Measurements from ENCODE around the gene COL6A5.

DNA sequence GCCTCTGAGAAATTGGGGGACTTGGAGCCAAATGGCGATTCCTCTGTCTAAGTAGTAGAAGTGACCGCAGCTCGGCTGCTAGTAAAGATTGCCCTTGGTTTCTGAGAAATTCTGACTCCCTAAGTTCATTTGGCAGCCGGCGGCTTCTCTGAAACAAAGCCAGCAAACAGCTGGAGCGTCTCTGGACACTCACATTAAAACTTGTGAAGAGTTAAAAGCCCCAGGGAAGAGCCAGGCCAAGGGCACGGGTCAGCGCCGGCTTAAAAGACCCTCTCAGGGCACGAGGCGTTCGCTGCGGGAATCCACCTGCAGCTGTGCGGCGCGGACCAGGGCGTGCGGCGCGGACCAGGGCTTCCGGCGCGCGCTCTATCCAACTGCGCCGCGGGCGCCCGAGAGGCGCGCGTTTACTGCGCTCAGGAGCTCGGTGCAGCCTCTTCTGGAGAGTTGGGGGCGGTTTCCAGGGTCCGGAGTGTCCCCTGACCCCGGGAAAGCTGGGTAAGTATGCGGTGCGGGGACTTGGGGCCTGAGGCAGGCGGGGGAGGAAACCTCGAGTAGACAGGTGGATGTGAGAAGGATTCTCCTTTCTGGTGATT lies at the start of gene COL6A5:
- 0 out of 2 replicates have a peak, but pooled peaks have one; percentile 27 for TF ChIP-seq ETV5 (CRISPR knock-in tag; IDR thresholded peaks at IDR 0.05; ENCODE audit: low read depth)
- no peak for TF ChIP-seq MLX (CRISPR knock-in tag; conservative IDR thresholded peaks at IDR 0.05)
- no peak for TF ChIP-seq SIN3A (IDR thresholded peaks at IDR 0.05; ENCODE audit: borderline replicate concordance in 2 of 2, control insufficient read depth in 1 of 2, low read depth in 2 of 2, low read length in 2 of 2)
- TF ChIP-seq POLR2AphosphoS5 (IDR thresholded peaks at IDR 0.05; ENCODE audit: control insufficient read depth, insufficient read depth, low read depth, low read length) = no peak
- no peak for TF ChIP-seq EZH2 (IDR thresholded peaks at IDR 0.05; ENCODE audit: borderline replicate concordance, low read depth, low read length)
- TF ChIP-seq BRCA1 (IDR thresholded peaks at IDR 0.05) = no peak
- TF ChIP-seq BRCA1 (CRISPR knock-in tag; IDR thresholded peaks at IDR 0.05) = no peak
- no peak for TF ChIP-seq ATF3 (IDR thresholded peaks at IDR 0.05)
- TF ChIP-seq ATF3 (CRISPR knock-in tag; conservative IDR thresholded peaks at IDR 0.05) = no peak
- no peak for TF ChIP-seq CTCF (IDR thresholded peaks at IDR 0.05 in 2 of 3, conservative IDR thresholded peaks at IDR 0.05 in 1 of 3; ENCODE audit: insufficient read depth in 2 of 3, low read depth in 1 of 3, low read length in 3 of 3)
- no peak for TF ChIP-seq JUN (IDR thresholded peaks at IDR 0.05; ENCODE audit: borderline replicate concordance, low read depth, low read length)
- TF ChIP-seq JUN (CRISPR knock-in tag; IDR thresholded peaks at IDR 0.05; ENCODE audit: borderline replicate concordance) = no peak
- no peak for TF ChIP-seq MCM2 (IDR thresholded peaks at IDR 0.05; ENCODE audit: low read depth)

All from K562 (cell line).